Activated CD4-positive, alpha-beta memory T cell treated with anti-CD3 and anti-CD28 coated beads for 36 hours (primary cell): ENCODE results near the gene ATP8B3. TPM values are rescaled to one million over a fixed set of nuclear protein-coding genes. Genes with fewer than 3 reads are reported as not detected.

Experiments
- CTCF ChIA-PET: fragments of 350-600 bp; sonication (Branson Sonifier 250); formaldehyde crosslinking; loops from one replicate; lab custom pipeline; 2021; ENCODE audit warnings: antibody characterized with exemption, inconsistent platforms; lab: Charles Lee
- POLR2A ChIA-PET: fragments of 350-600 bp; sonication (Branson Sonifier 250); formaldehyde crosslinking; loops from one replicate; lab custom pipeline; 2021; ENCODE audit warnings: antibody characterized with exemption; lab: Charles Lee
- DNase-seq: peaks from one replicate; pipeline ENCODE4 v3.0.0-alpha.2; 2020
- H3K27ac Mint-ChIP-seq: one replicate; pipeline ENCODE4 v1.8.0; 2021; ENCODE audit warnings: mixed read lengths
- H3K27me3 Mint-ChIP-seq: one replicate; pipeline ENCODE4 v1.8.0; 2021; ENCODE audit warnings: mixed read lengths
- H3K36me3 Mint-ChIP-seq: one replicate; pipeline ENCODE4 v1.8.0; 2021; ENCODE audit warnings: mixed read lengths
- H3K4me1 Mint-ChIP-seq: one replicate; pipeline ENCODE4 v1.8.0; 2021; ENCODE audit warnings: low read depth, mixed read lengths
- H3K4me3 Mint-ChIP-seq: one replicate; pipeline ENCODE4 v1.8.0; 2021; ENCODE audit warnings: mild to moderate bottlenecking, mixed read lengths
- H3K9me3 Mint-ChIP-seq: one replicate; pipeline ENCODE4 v1.8.0; 2021; ENCODE audit warnings: mixed read lengths
- intact Hi-C: fragments of 100-400 bp; cut with micrococcal nuclease; formaldehyde crosslinking; loops from one replicate; pipeline ENCODE4 v1.15.1; 2023
- total RNA-seq, 2 experiments: library from RNA; stranded (reverse); gene quantifications; one replicate each; pipeline ENCODE4 v1.2.3, GENCODE V29; 2021

Gene ATP8B3
- total RNA-seq, 2 experiments from 2014 or later = 9.6 to 10.0 TPM

- POLR2A ChIA-PET = no interaction called here
- Mint-ChIP-seq H3K27me3 (peaks cover 67% of the 10 kb centered on the region), H3K27ac (no peak overlapping the region), H3K36me3 (peaks cover 2% of the 10 kb centered on the region), H3K4me1 (no peaks in the 10 kb centered on the region), H3K9me3 (peaks cover 16% of the 10 kb centered on the region), H3K4me3 (no peak overlapping the region)
- DNase-seq = no peak
- intact Hi-C loops = loop anchor here (5.0 to 10.0 kb wide), 2 partner anchors 221 to 313 kb away; partner anchors contain the start of gene APC2
- CTCF ChIA-PET = interaction anchor here (0.8 to 3.8 kb wide), 7 partner anchors 10 to 259 kb away, joined by 3 to 42 read pairs (median 4); no protein-coding TSS in a partner anchor
These were observed 43.8 kb downstream of the ATP8B3 start for GRCh38 chr19:1768248-1768647.

- DNase-seq = peak; percentile 68
- POLR2A ChIA-PET = no interaction called here
- peaks cover 66% of the 10 kb centered on the region for H3K27me3 Mint-ChIP-seq
- H3K9me3 Mint-ChIP-seq = peaks cover 16% of the 10 kb centered on the region
- CTCF ChIA-PET = interaction anchor here (0.6 to 3.8 kb wide), 9 partner anchors 21 to 263 kb away, joined by 3 to 42 read pairs (median 4); no protein-coding TSS in a partner anchor
- intact Hi-C loops = loop anchor here (1.0 to 10.0 kb wide), 3 partner anchors 95 to 313 kb away; partner anchors contain the start of gene APC2
- H3K36me3 Mint-ChIP-seq = peaks cover 2% of the 10 kb centered on the region
- no peaks in the 10 kb centered on the region for H3K4me1 Mint-ChIP-seq
- no peak overlapping the region for H3K27ac Mint-ChIP-seq
- H3K4me3 Mint-ChIP-seq = no peak overlapping the region
These were observed 44.6 kb downstream of the ATP8B3 start for GRCh38 chr19:1767464-1767933.

- H3K4me3 Mint-ChIP-seq = no peak overlapping the region
- intact Hi-C loops = loop anchor here (1.0 to 10.0 kb wide), 3 partner anchors 95 to 312 kb away; partner anchors contain the start of gene APC2
- H3K4me1 Mint-ChIP-seq = no peaks in the 10 kb centered on the region
- H3K27ac Mint-ChIP-seq = no peak overlapping the region
- peaks cover 14% of the 10 kb centered on the region for H3K9me3 Mint-ChIP-seq
- no peak for DNase-seq
- peaks cover 64% of the 10 kb centered on the region for H3K27me3 Mint-ChIP-seq
- CTCF ChIA-PET = interaction anchor here (0.6 to 3.8 kb wide), 11 partner anchors 12 to 398 kb away, joined by 3 to 42 read pairs (median 3); no protein-coding TSS in a partner anchor
- no peaks in the 10 kb centered on the region for H3K36me3 Mint-ChIP-seq
- POLR2A ChIA-PET = no interaction called here
These were observed 45.2 kb downstream of the ATP8B3 start for GRCh38 chr19:1766800-1767352.

GRCh38 chr19:1765904-1766799 is 45.9 kb downstream of the ATP8B3 start:
- no peak for DNase-seq
- H3K4me1 Mint-ChIP-seq = no peaks in the 10 kb centered on the region
- no peak overlapping the region for H3K27ac Mint-ChIP-seq
- peaks cover 9% of the 10 kb centered on the region for H3K9me3 Mint-ChIP-seq
- CTCF ChIA-PET = interaction anchor here (0.6 to 3.8 kb wide), 13 partner anchors 11 to 397 kb away, joined by 3 to 42 read pairs (median 3); no protein-coding TSS in a partner anchor
- intact Hi-C loops = loop anchor here (5.0 to 10.0 kb wide), 2 partner anchors 219 to 311 kb away; partner anchors contain the start of gene APC2
- no peak overlapping the region for H3K4me3 Mint-ChIP-seq
- H3K27me3 Mint-ChIP-seq = peaks cover 66% of the 10 kb centered on the region
- POLR2A ChIA-PET = no interaction called here
- H3K36me3 Mint-ChIP-seq = no peaks in the 10 kb centered on the region

GRCh38 chr19:1765232-1765903 is 46.7 kb downstream of the ATP8B3 start:
- H3K9me3 Mint-ChIP-seq = peaks cover 3% of the 10 kb centered on the region
- H3K27ac Mint-ChIP-seq = no peak overlapping the region
- CTCF ChIA-PET = interaction anchor here (1.0 to 3.8 kb wide), 5 partner anchors 29 to 220 kb away, joined by 3 to 42 read pairs (median 4); no protein-coding TSS in a partner anchor
- intact Hi-C loops = loop anchor here (5.0 to 10.0 kb wide), 2 partner anchors 218 to 311 kb away; partner anchors contain the start of gene APC2
- no peak for DNase-seq
- no peaks in the 10 kb centered on the region for H3K36me3 Mint-ChIP-seq
- POLR2A ChIA-PET = no interaction called here
- peaks cover 67% of the 10 kb centered on the region for H3K27me3 Mint-ChIP-seq
- H3K4me1 Mint-ChIP-seq = no peaks in the 10 kb centered on the region
- no peak overlapping the region for H3K4me3 Mint-ChIP-seq

GRCh38 chr19:1764729-1765128 is 47.3 kb downstream of the ATP8B3 start:
- no peak overlapping the region for H3K4me3 Mint-ChIP-seq
- H3K27ac Mint-ChIP-seq = no peak overlapping the region
- no peaks in the 10 kb centered on the region for H3K4me1 Mint-ChIP-seq
- H3K27me3 Mint-ChIP-seq = peaks cover 65% of the 10 kb centered on the region
- DNase-seq = no peak
- POLR2A ChIA-PET = no interaction called here
- no peaks in the 10 kb centered on the region for H3K9me3 Mint-ChIP-seq
- H3K36me3 Mint-ChIP-seq = no peaks in the 10 kb centered on the region
- CTCF ChIA-PET = interaction anchor here (0.8 to 3.8 kb wide), 3 partner anchors 61 to 93 kb away, joined by 3 to 42 read pairs (median 4); no protein-coding TSS in a partner anchor
- intact Hi-C loops = loop anchor here (5.0 to 10.0 kb wide), 2 partner anchors 217 to 310 kb away; partner anchors contain the start of gene APC2

GRCh38 chr19:1763648-1764639 is 48.1 kb downstream of the ATP8B3 start:
- intact Hi-C loops = loop anchor here (10.0 kb wide), 1 partner anchor 309 kb away; the partner anchor contains the start of gene APC2
- Mint-ChIP-seq H3K4me1 (no peaks in the 10 kb centered on the region), H3K36me3 (no peaks in the 10 kb centered on the region), H3K9me3 (no peaks in the 10 kb centered on the region), H3K27me3 (peaks cover 68% of the 10 kb centered on the region), H3K27ac (no peak overlapping the region), H3K4me3 (no peak overlapping the region)
- ChIA-PET CTCF (interaction anchor here (0.8 kb wide), 1 partner anchor 91 kb away, joined by 3 read pairs; no protein-coding TSS in a partner anchor), POLR2A (no interaction called here)
- DNase-seq = no peak

- Mint-ChIP-seq H3K27me3 (peaks cover 66% of the 10 kb centered on the region), H3K4me3 (no peak overlapping the region), H3K36me3 (no peaks in the 10 kb centered on the region), H3K27ac (no peak overlapping the region), H3K9me3 (no peaks in the 10 kb centered on the region), H3K4me1 (no peaks in the 10 kb centered on the region)
- POLR2A ChIA-PET = no interaction called here
- no peak for DNase-seq
- CTCF ChIA-PET = no interaction called here
- intact Hi-C loops = loop anchor here (10.0 kb wide), 1 partner anchor 308 kb away; the partner anchor contains the start of gene APC2
These were observed 49.6 kb downstream of the ATP8B3 start for GRCh38 chr19:1762243-1763117.

GRCh38 chr19:1761528-1762242 is 50.4 kb downstream of the ATP8B3 start:
- no peak for DNase-seq
- Mint-ChIP-seq H3K27me3 (peaks cover 70% of the 10 kb centered on the region), H3K4me3 (no peak overlapping the region), H3K4me1 (peaks cover 2% of the 10 kb centered on the region), H3K36me3 (no peaks in the 10 kb centered on the region), H3K9me3 (no peaks in the 10 kb centered on the region), H3K27ac (no peak overlapping the region)
- ChIA-PET POLR2A (no interaction called here), CTCF (interaction anchor here (1.4 kb wide), 1 partner anchor 89 kb away, joined by 4 read pairs; no protein-coding TSS in a partner anchor)
- intact Hi-C loops = loop anchor here (10.0 kb wide), 1 partner anchor 307 kb away; the partner anchor contains the start of gene APC2
